ENCODE measurements around the gene OTOF. TPM values are rescaled to one million over a fixed set of nuclear protein-coding genes. Genes with fewer than 3 reads are reported as not detected.

Gene OTOF
- total RNA-seq, 1 donor from 2014 or later, result 0.18 TPM

- no peak for DNase-seq (ENCODE audit: extremely low read depth, low read depth, low spot score)
Measured at GRCh38 chr2:26466662-26467310, 11.1 kb downstream of the OTOF start.

GRCh38 chr2:26465981-26466471 is 11.9 kb downstream of the OTOF start:
- DNase-seq (ENCODE audit: extremely low read depth, low read depth, low spot score), result no peak

- DNase-seq (ENCODE audit: extremely low read depth, low read depth, low spot score), result no peak
Measured at GRCh38 chr2:26465266-26465925, 12.5 kb downstream of the OTOF start.

- DNase-seq (ENCODE audit: extremely low read depth, low read depth, low spot score), result no peak
Measured at GRCh38 chr2:26464390-26465265, 13.3 kb downstream of the OTOF start.

- no peak for DNase-seq (ENCODE audit: extremely low read depth, low read depth, low spot score)
Measured at GRCh38 chr2:26463244-26464192, 14.4 kb downstream of the OTOF start.

- no peak for DNase-seq (ENCODE audit: extremely low read depth, low read depth, low spot score)
Measured at GRCh38 chr2:26462511-26463243, 15.2 kb downstream of the OTOF start.

- DNase-seq (ENCODE audit: extremely low read depth, low read depth, low spot score), result no peak
Measured at GRCh38 chr2:26462100-26462499, 15.8 kb downstream of the OTOF start.

- DNase-seq (ENCODE audit: extremely low read depth, low read depth, low spot score), result no peak
Measured at GRCh38 chr2:26461601-26462023, 16.3 kb downstream of the OTOF start.

GRCh38 chr2:26460613-26461031 is 17.3 kb downstream of the OTOF start:
- DNase-seq (ENCODE audit: extremely low read depth, low read depth, low spot score), result no peak

GRCh38 chr2:26459991-26460612 is 17.8 kb downstream of the OTOF start:
- DNase-seq (ENCODE audit: extremely low read depth, low read depth, low spot score), result no peak

GRCh38 chr2:26458365-26459042 is 19.4 kb downstream of the OTOF start:
- DNase-seq (ENCODE audit: extremely low read depth, low read depth, low spot score), result no peak

- no peak for DNase-seq (ENCODE audit: extremely low read depth, low read depth, low spot score)
Measured at GRCh38 chr2:26457695-26458364, 20.1 kb downstream of the OTOF start.

- no peak for DNase-seq (ENCODE audit: extremely low read depth, low read depth, low spot score)
Measured at GRCh38 chr2:26457251-26457666, 20.7 kb downstream of the OTOF start.

- DNase-seq (ENCODE audit: extremely low read depth, low read depth, low spot score), result no peak
Measured at GRCh38 chr2:26456440-26457250, 21.3 kb downstream of the OTOF start.

GRCh38 chr2:26455670-26456439 is 22.1 kb downstream of the OTOF start:
- no peak for DNase-seq (ENCODE audit: extremely low read depth, low read depth, low spot score)

- DNase-seq (ENCODE audit: extremely low read depth, low read depth, low spot score), result no peak
Measured at GRCh38 chr2:26455037-26455669, 22.8 kb downstream of the OTOF start.
